Uterus (tissue), 4 donors: Measurements from ENCODE around the gene TEX29. TPM values are rescaled to one million over a fixed set of nuclear protein-coding genes. Genes with fewer than 3 reads are reported as not detected.

Experiments used
- DNase-seq, 2 donors: peaks; one replicate each; pipeline ENCODE4 v3.0.0-alpha.2; 2019 to 2020
- H3K27ac ChIP-seq, 2 donors: fragments of 200-600 bp; sonication (generic); 1 replicate in 1 of 2; 2 replicates in 1 of 2; pipeline ENCODE4 v1.5.1; 2016 to 2018
- H3K27me3 ChIP-seq, 2 donors: fragments of 200-600 bp; sonication (generic); one replicate each; pipeline ENCODE4 v1.5.1; 2018 to 2019; ENCODE audit warnings: control low read depth in 1 of 2
- H3K36me3 ChIP-seq, 2 donors: fragments of 200-600 bp; sonication (generic); one replicate each; pipeline ENCODE4 v1.5.1; 2019; ENCODE audit warnings: control low read depth in 1 of 2
- H3K4me1 ChIP-seq, 2 donors: fragments of 200-600 bp; sonication (generic); one replicate each; pipeline ENCODE4 v1.5.1; 2018 to 2019; ENCODE audit warnings: control low read depth in 1 of 2
- H3K4me3 ChIP-seq, 2 donors: fragments of 200-600 bp; sonication (generic); 1 replicate in 1 of 2; 2 replicates in 1 of 2; pipeline ENCODE4 v1.5.1; 2018 to 2019; ENCODE audit warnings: mild to moderate bottlenecking in 1 of 2
- H3K9me3 ChIP-seq, 2 donors: fragments of 200-600 bp; sonication (generic); one replicate each; pipeline ENCODE4 v1.5.1; 2019; ENCODE audit warnings: control low read depth in 1 of 2
- POLR2A ChIP-seq, 2 donors: fragments of 450-650 bp; IDR thresholded peaks; one replicate each; pipeline ENCODE4 v1.6.1; 2016; ENCODE audit warnings: antibody characterized with exemption in 2 of 2, mild to moderate bottlenecking in 1 of 2, moderate library complexity in 1 of 2
- intact Hi-C: fragments of 100-400 bp; cut with DNase I; formaldehyde crosslinking; loops from one replicate; pipeline ENCODE4 v1.15.1; 2023; ENCODE audit warnings: low total_unique reads
- total RNA-seq, 4 donors: library from RNA; depleted of rRNA in 3 of 4; stranded (reverse); fragments of >200 nt in 3 of 4; gene quantifications; one replicate each; pipeline versions ENCODE4 v1.1.0 to v1.2.4, GENCODE V29; 2014 to 2023
- TF ChIP-seq, protein P1 (sequence below), 4 experiments: fragments of 200-600 bp in 2 of 4; fragments of 450-650 bp in 2 of 4; sonication (generic) in 2 of 4; IDR thresholded peaks; one replicate each; pipeline ENCODE4 v1.5.1; 2016 to 2019; ENCODE audit warnings: antibody characterized with exemption in 4 of 4, mild to moderate bottlenecking in 2 of 4, moderate library complexity in 1 of 4
- donor health status: DM: yes; HTN: yes; CAD: no.

The TEX29 gene
- total RNA-seq, 4 donors from 2014 or later: 0.91 TPM; not detected in 3

DNA sequence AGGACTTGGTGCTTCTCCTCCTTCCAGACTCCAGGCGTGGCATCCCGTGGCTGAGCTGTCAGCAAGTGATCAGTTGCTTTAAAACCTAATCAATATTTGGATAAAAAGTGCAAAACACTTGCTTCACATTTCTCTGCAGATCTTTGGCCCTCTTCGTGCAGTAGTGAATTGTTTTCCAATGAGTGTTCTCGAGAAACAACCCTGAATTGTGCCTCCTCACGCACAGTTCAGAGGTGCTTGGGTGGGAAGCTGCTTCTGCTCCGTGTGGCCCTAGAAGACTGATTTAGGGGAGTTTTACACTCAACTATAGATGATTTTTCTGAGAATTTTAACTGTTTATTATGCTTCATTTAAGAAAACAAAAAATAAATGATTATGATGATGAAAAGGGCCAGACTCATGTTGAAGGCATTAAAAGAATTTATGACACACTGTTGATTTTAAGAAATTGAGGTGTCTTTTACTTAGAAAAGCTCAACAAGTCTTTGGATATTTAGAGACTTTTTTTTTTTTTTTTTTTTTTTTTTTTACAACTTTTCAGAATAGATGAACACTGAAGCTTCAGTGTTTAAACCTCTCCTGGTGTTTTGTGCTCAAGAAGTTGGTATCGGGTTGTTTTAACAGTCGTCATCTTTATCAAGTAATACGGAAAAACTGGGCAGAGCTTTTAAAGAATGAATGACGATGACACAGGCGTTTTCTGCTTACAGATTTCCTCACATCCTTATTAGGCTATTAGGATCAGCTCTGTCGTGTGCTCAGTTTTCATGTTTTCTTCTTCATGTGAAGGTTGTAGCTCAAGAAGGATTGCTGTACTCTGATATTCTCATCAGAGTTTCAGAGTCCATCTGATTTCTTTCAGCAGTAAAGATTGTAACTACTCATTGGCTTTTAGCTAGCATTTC, 39.5 kb upstream of the TEX29 start:
- Histone ChIP-seq H3K4me1 (no peaks in the 10 kb centered on the region), H3K9me3 (no peaks in the 10 kb centered on the region), H3K27ac (peak overlapping the region; percentile 73 to 90), H3K27me3 (no peaks in the 10 kb centered on the region), H3K36me3 (no peaks in the 10 kb centered on the region), H3K4me3 (no peak overlapping the region)
- DNase-seq: no peak
- TF ChIP-seq POLR2A (IDR thresholded peaks at IDR 0.05): no peak
- TF ChIP-seq, protein P1, sequence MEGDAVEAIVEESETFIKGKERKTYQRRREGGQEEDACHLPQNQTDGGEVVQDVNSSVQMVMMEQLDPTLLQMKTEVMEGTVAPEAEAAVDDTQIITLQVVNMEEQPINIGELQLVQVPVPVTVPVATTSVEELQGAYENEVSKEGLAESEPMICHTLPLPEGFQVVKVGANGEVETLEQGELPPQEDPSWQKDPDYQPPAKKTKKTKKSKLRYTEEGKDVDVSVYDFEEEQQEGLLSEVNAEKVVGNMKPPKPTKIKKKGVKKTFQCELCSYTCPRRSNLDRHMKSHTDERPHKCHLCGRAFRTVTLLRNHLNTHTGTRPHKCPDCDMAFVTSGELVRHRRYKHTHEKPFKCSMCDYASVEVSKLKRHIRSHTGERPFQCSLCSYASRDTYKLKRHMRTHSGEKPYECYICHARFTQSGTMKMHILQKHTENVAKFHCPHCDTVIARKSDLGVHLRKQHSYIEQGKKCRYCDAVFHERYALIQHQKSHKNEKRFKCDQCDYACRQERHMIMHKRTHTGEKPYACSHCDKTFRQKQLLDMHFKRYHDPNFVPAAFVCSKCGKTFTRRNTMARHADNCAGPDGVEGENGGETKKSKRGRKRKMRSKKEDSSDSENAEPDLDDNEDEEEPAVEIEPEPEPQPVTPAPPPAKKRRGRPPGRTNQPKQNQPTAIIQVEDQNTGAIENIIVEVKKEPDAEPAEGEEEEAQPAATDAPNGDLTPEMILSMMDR (IDR thresholded peaks at IDR 0.05): no peak
- intact Hi-C loops: no loop called here

DNA sequence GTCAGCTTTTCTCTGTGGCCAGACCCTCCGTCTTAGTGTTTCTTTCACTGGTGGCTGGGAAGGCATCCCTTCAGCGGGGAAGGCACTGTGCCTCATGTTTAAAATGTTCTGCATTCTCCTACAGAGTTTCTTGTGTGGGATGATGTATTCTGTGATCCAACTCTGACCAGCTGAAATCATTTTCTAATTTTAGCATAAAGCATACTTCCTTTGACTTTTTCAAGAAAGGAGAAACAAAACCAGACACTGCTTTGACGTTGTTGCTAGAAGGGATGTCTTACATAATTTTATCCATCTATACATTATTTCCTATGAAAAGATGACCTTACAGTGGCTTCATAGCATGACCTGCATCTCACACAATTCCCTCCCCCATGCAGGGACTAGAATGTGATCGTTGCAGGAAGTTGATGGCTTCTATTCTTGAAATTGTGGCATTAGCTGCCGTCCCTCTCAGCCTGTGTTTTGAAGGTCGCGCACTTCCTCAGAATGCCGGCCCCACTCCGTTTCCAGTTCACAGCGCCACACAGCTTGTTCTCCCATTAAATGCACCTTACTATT, 38.6 kb upstream of the TEX29 start:
- DNase-seq: no peak
- H3K4me1 ChIP-seq: no peaks in the 10 kb centered on the region
- H3K27me3 ChIP-seq: no peaks in the 10 kb centered on the region
- intact Hi-C loops: no loop called here
- no peaks in the 10 kb centered on the region for H3K36me3 ChIP-seq
- H3K9me3 ChIP-seq: no peaks in the 10 kb centered on the region
- TF ChIP-seq, protein P1 (IDR thresholded peaks at IDR 0.05): no peak
- no peak for TF ChIP-seq POLR2A (IDR thresholded peaks at IDR 0.05)
- H3K27ac ChIP-seq: peak overlapping the region; percentile 73 to 90
- no peak overlapping the region for H3K4me3 ChIP-seq

DNA sequence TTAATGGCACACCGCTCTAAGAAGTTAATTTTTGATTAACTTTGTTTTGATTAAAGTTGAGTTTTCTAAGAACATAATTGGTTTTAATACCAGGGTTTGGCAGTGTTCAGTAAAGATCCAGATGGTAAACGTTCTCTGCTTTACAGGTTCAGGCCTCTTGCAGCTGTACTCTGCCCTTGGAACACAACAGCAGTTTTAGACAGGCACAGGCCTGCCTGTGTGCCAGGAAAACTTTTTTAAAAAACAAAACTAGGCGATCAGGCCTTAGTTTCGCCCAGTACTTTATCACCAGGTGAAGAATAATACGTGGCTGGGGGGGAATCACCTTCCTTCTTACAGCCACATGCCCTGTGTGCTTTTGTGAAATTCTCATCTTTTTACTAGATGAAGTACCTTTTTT, 38.0 kb upstream of the TEX29 start:
- no peaks in the 10 kb centered on the region for H3K36me3 ChIP-seq
- no peaks in the 10 kb centered on the region for H3K9me3 ChIP-seq
- no peak for DNase-seq
- peak overlapping the region; percentile 73 to 90 for H3K27ac ChIP-seq
- intact Hi-C loops: no loop called here
- no peaks in the 10 kb centered on the region for H3K27me3 ChIP-seq
- no peak overlapping the region for H3K4me3 ChIP-seq
- no peak for TF ChIP-seq POLR2A (IDR thresholded peaks at IDR 0.05)
- TF ChIP-seq, protein P1 (IDR thresholded peaks at IDR 0.05): no peak
- no peaks in the 10 kb centered on the region for H3K4me1 ChIP-seq

DNA sequence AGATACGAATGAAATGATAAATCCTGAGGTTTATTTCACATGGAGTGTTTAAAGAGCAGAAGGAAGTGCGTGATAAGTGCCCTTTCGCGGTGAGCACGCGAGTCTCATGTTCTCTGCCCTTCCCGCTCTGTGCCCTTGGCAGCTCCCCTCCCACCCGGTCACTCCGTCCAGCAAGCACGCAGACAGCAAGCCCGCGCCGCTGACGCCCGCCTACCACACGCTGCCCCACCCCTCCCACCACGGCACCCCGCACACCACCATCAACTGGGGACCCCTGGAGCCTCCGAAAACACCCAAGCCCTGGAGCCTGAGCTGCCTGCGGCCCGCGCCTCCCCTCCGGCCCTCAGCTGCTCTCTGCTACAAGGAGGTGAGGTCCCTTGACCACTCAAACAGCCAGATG, 37.4 kb upstream of the TEX29 start:
- Histone ChIP-seq H3K27me3 (no peaks in the 10 kb centered on the region), H3K4me1 (no peaks in the 10 kb centered on the region), H3K27ac (peak overlapping the region; percentile 73 to 90), H3K4me3 (no peak overlapping the region), H3K36me3 (no peaks in the 10 kb centered on the region), H3K9me3 (no peaks in the 10 kb centered on the region)
- DNase-seq: no peak
- no peak for TF ChIP-seq POLR2A (IDR thresholded peaks at IDR 0.05)
- TF ChIP-seq, protein P1 (IDR thresholded peaks at IDR 0.05): no peak
- intact Hi-C loops: no loop called here

DNA sequence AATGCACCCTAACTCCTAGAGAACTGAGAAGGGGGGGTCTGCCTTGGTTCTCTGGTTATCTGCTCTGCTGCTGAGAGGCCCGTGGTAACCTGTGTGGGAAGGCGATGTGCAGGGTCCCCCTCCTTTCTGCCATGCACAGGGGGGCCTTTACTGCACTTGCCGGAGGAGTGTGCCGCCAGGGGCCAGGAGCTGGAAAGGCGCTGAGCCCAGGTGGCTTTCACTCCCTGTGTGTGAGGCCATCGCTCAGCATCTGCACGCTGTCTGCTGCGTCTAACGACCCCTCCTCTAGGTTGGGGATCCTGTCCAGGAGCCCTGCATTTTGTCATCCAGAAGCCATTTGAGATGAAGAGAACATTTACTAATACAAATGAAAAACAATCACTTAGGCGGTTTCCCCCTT, 37.0 kb upstream of the TEX29 start:
- intact Hi-C loops: no loop called here
- H3K36me3 ChIP-seq: no peaks in the 10 kb centered on the region
- no peaks in the 10 kb centered on the region for H3K27me3 ChIP-seq
- no peak overlapping the region for H3K4me3 ChIP-seq
- no peaks in the 10 kb centered on the region for H3K9me3 ChIP-seq
- no peak for DNase-seq
- peak overlapping the region; percentile 73 to 90 for H3K27ac ChIP-seq
- no peaks in the 10 kb centered on the region for H3K4me1 ChIP-seq
- TF ChIP-seq, protein P1 (IDR thresholded peaks at IDR 0.05): no peak
- TF ChIP-seq POLR2A (IDR thresholded peaks at IDR 0.05): no peak
